ENCODE measurements around the gene POLR1E. TPM values are rescaled to one million over a fixed set of nuclear protein-coding genes. Genes with fewer than 3 reads are reported as not detected.
"Not testable (repeated sequence)": the region's sequence is repeated elsewhere in the genome, so short reads cannot be mapped to it uniquely, and the experiment has no call there.

Gene POLR1E
- total RNA-seq, 2 donors from 2014 or later, result 15.0 to 29.7 TPM

DNA sequence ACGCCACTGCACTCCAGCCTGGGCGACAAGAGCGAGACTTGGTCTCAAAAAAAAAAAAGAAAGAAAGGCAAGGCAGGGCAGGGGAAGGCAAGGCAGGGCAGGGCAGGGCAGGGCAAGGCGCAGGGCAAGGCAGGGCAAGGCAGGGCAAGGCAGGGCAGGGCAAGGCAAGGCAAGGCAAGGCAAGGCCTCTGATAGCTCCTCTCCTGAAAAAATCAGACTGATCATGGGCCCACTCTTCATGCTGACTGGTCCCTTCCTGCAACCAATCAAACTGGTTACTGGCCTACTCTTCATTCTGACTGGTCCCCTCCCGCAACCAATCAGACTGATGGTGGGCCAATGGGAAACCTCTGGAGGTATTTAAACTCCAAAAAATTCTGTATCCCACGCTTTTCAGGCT, 17.1 kb upstream of the POLR1E start:
- H3K36me3 ChIP-seq, result no peaks in the 10 kb centered on the region
- ATAC-seq (ENCODE audit: insufficient number of reproducible peaks, low FRiP score, low read depth), result no peak
- no peaks in the 10 kb centered on the region for H3K27me3 ChIP-seq (replicated peaks; ENCODE audit: insufficient read depth)
- H3K9me3 ChIP-seq, result no peaks in the 10 kb centered on the region
- peaks cover 13 to 27% of the 10 kb centered on the region in 2 donors for H3K4me1 ChIP-seq (ENCODE audit: control insufficient read depth in 1 of 2, low read depth in 2 of 2)
- TF ChIP-seq, protein P1, sequence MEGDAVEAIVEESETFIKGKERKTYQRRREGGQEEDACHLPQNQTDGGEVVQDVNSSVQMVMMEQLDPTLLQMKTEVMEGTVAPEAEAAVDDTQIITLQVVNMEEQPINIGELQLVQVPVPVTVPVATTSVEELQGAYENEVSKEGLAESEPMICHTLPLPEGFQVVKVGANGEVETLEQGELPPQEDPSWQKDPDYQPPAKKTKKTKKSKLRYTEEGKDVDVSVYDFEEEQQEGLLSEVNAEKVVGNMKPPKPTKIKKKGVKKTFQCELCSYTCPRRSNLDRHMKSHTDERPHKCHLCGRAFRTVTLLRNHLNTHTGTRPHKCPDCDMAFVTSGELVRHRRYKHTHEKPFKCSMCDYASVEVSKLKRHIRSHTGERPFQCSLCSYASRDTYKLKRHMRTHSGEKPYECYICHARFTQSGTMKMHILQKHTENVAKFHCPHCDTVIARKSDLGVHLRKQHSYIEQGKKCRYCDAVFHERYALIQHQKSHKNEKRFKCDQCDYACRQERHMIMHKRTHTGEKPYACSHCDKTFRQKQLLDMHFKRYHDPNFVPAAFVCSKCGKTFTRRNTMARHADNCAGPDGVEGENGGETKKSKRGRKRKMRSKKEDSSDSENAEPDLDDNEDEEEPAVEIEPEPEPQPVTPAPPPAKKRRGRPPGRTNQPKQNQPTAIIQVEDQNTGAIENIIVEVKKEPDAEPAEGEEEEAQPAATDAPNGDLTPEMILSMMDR (IDR thresholded peaks at IDR 0.05), result no peak
- no peak overlapping the region for H3K4me3 ChIP-seq
- H3K27ac ChIP-seq, result no peak overlapping the region
- no peak for DNase-seq (ENCODE audit: low spot score)

DNA sequence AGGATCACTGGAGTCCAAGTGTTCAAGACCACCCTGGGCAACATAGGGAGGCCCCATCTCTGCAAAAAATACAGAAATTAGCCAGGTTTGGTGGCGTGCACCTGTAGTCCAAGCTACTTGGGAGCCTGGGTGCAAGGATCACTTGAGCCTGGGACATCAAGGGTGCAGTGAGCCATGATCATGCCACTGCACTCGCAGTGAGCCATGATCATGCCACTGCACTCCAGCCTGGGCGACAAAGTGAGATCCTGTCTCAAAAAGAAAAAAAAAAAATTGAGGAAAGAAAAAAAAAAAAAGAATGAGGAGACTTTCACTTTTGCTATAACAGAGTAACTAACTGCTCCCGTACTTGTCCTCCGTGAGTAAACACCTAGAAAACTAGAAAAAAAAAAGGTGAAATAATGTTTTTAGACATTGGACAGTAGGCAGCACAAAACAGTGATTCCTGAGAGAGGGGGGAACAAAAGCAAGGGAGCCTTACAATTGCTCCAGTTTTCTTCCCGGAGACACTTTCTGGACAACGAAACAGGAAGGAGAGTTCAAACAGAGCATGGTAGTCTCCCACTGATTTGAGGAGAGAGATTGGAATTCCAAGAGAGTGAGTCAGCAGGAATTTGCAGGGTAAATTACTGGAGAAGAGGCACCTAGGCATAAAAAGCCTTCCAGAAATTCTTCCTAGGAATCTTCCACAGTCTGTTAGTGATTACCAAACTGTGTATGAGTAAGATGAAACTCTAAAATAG, 13.6 kb upstream of the POLR1E start:
- DNase-seq (ENCODE audit: low spot score) (no peak), ATAC-seq (ENCODE audit: insufficient number of reproducible peaks, low FRiP score, low read depth) (peak; percentile 66)
- Histone ChIP-seq H3K4me3 (peak overlapping the region; percentile 72), H3K36me3 (no peaks in the 10 kb centered on the region), H3K27ac (peak overlapping the region; percentile 84 to 90), H3K4me1 (ENCODE audit: control insufficient read depth in 1 of 2, low read depth in 2 of 2) (peaks cover 8 to 13% of the 10 kb centered on the region in 2 donors), H3K9me3 (peaks cover 6% of the 10 kb centered on the region), H3K27me3 (replicated peaks; ENCODE audit: insufficient read depth) (no peaks in the 10 kb centered on the region)
- TF ChIP-seq, protein P1 (IDR thresholded peaks at IDR 0.05), result no peak

GRCh38 chr9:37473982-37474381, 11.8 kb upstream of the POLR1E start:
- not testable (repeated sequence) for DNase-seq (ENCODE audit: low spot score); H3K27ac ChIP-seq; H3K36me3 ChIP-seq; H3K9me3 ChIP-seq; ATAC-seq (ENCODE audit: insufficient number of reproducible peaks, low FRiP score, low read depth); H3K4me3 ChIP-seq; H3K27me3 ChIP-seq (replicated peaks; ENCODE audit: insufficient read depth)
- peaks cover 8 to 13% of the 10 kb centered on the region in 2 donors for H3K4me1 ChIP-seq (ENCODE audit: control insufficient read depth in 1 of 2, low read depth in 2 of 2)

GRCh38 chr9:37474438-37474837, 11.3 kb upstream of the POLR1E start:
- Histone ChIP-seq H3K36me3 (no peaks in the 10 kb centered on the region), H3K27ac (no peak overlapping the region), H3K4me1 (ENCODE audit: control insufficient read depth in 1 of 2, low read depth in 2 of 2) (peaks cover 8 to 13% of the 10 kb centered on the region in 2 donors), H3K9me3 (peaks cover 6% of the 10 kb centered on the region), H3K27me3 (replicated peaks; ENCODE audit: insufficient read depth) (no peaks in the 10 kb centered on the region), H3K4me3 (no peak overlapping the region)
- ATAC-seq (ENCODE audit: insufficient number of reproducible peaks, low FRiP score, low read depth) (no peak), DNase-seq (ENCODE audit: low spot score) (no peak)
- TF ChIP-seq, protein P1 (IDR thresholded peaks at IDR 0.05), result no peak

DNA sequence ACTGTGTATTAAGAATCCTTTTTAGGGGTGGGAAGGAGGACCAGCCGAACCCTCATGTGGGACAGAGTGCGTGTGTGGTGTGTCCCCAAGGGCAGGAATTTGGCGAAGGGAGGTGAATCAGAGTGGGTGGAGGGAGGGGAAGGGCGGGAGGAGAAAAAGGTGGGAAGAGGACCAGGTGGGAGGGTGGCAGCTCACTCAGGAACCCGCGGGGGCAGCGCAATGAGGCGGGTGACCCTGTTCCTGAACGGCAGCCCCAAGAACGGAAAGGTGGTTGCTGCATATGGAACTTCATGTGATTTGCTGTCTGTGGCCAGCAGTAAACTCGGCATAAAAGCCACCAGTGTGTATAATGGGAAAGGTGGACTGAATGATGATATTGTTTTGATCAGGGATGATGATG, 8.8 kb upstream of the POLR1E start:
- H3K27me3 ChIP-seq (replicated peaks; ENCODE audit: insufficient read depth), result no peaks in the 10 kb centered on the region
- H3K4me1 ChIP-seq (ENCODE audit: control insufficient read depth in 1 of 2, low read depth in 2 of 2), result peaks cover 8 to 9% of the 10 kb centered on the region in 2 donors
- TF ChIP-seq, protein P1 (IDR thresholded peaks at IDR 0.05), result no peak
- no peak overlapping the region for H3K27ac ChIP-seq
- no peak for ATAC-seq (ENCODE audit: insufficient number of reproducible peaks, low FRiP score, low read depth)
- H3K9me3 ChIP-seq, result peaks cover 6% of the 10 kb centered on the region
- H3K4me3 ChIP-seq, result no peak overlapping the region
- H3K36me3 ChIP-seq, result no peaks in the 10 kb centered on the region
- no peak for DNase-seq (ENCODE audit: low spot score)

DNA sequence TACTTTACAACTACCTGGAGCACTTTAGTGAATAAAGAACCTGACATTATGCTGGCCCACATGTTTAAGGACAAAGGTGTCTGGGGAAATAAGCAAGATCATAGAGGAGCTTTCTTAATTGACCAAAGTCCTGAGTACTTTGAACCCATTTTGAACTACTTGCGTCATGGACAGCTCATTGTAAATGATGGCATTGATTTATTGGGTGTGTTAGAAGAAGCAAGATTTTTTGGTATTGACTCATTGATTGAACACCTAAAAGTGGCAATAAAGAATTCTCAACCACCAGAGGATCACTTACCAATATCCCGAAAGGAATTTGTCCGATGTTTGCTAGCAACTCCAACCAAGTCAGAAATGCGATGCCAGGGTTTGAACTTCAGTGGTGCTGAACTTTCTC, 8.3 kb upstream of the POLR1E start:
- not testable (repeated sequence) for ATAC-seq (ENCODE audit: insufficient number of reproducible peaks, low FRiP score, low read depth); H3K4me3 ChIP-seq; H3K27me3 ChIP-seq (replicated peaks; ENCODE audit: insufficient read depth); DNase-seq (ENCODE audit: low spot score); H3K4me1 ChIP-seq (ENCODE audit: control insufficient read depth in 1 of 2, low read depth in 2 of 2); H3K36me3 ChIP-seq; H3K27ac ChIP-seq; H3K9me3 ChIP-seq

DNA sequence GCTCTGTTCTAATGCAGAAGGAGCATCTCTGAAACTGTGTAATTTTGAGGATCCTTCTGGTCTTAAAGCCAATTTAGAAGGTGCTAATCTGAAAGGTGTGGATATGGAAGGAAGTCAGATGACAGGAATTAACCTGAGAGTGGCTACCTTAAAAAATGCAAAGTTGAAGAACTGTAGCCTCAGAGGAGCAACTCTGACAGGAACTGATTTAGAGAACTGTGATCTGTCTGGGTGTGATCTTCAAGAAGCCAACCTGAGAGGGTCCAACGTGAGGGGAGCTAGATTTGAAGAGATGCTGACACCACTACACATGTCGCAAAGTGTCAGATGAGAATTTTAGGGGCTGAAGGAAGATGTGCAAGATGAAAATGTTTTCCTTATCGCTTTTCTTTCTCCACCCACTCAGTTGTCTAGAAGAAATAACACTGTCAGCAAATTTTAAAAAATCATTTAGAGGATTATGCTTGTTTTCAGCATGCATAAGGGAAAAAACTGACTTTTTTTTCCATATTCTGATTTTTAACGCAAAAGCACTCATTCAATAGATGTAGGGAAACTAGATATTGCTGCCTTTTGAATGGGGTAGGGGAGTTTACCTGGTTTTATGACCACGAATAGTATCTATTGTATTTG, 7.6 kb upstream of the POLR1E start:
- not testable (repeated sequence) for H3K27me3 ChIP-seq (replicated peaks; ENCODE audit: insufficient read depth); H3K27ac ChIP-seq; H3K4me3 ChIP-seq; H3K36me3 ChIP-seq; ATAC-seq (ENCODE audit: insufficient number of reproducible peaks, low FRiP score, low read depth); H3K4me1 ChIP-seq (ENCODE audit: control insufficient read depth in 1 of 2, low read depth in 2 of 2); DNase-seq (ENCODE audit: low spot score); H3K9me3 ChIP-seq
